K562 (cell line): ENCODE measurements around the gene TMEM245. TPM values are rescaled to one million over a fixed set of nuclear protein-coding genes. Genes with fewer than 3 reads are reported as not detected.

Experiments
- ATAC-seq: fragments of 200-7000 bp; cut with Tn5 transposase; 3 replicates; pipeline ENCODE4 v1.9.1; 2020; ENCODE audit warnings: moderate library complexity
- BruUV-seq: library from RNA; stranded (reverse); fragments of 400-500 nt; replicated peaks from 2 replicates; lab custom pipeline; 2021; lab: Mats Ljungman, UMichigan
- CTCF ChIA-PET: fragments of 300-600 bp; formaldehyde crosslinking; extraction: SDS; loops from one replicate; lab custom pipeline; 2021; ENCODE audit warnings: low intra/inter-chr PET ratio; lab: Yijun Ruan, JAX
- POLR2A ChIA-PET: fragments of 300-600, 350-650 bp; sonication (Branson Sonifier 250); formaldehyde crosslinking; extraction: SDS; loops from one replicate; lab custom pipeline; 2021; ENCODE audit warnings: antibody characterized with exemption, inconsistent platforms; lab: Yijun Ruan, JAX
- DNase-seq, 4 experiments: peaks; one replicate each; pipeline versions ENCODE4 v3.0.0 to v3.0.0-alpha.2; 2011 to 2018; ENCODE audit warnings: low spot score in 3 of 4, mixed read lengths in 3 of 4; ENCODE audit errors: extremely low read depth in 1 of 4
- FAIRE-seq: peaks from 2 replicates; lab custom pipeline; 2011; peaks lifted over from hg19 to GRCh38; lab: Jason Lieb, UNC
- H2AFZ ChIP-seq: 2 replicates; pipeline ENCODE4 v1.6.0; 2011; ENCODE audit warnings: low read depth, low read length, control low read depth, inconsistent platforms
- H3K27ac ChIP-seq: fragments of 200-600 bp; 3 replicates; pipeline ENCODE4 v1.8.0; 2011; ENCODE audit warnings: low read depth, mild to moderate bottlenecking, control low read depth, inconsistent platforms, low read length, moderate library complexity, mixed read lengths; ENCODE audit errors: extremely low read depth
- H3K27me3 ChIP-seq, 2 experiments: fragments of 300-600 bp in 1 of 2; 2 replicates in 1 of 2; 3 replicates in 1 of 2; pipeline versions ENCODE4 v1.6.0 to v1.8.0; 2011; ENCODE audit warnings: inconsistent platforms in 2 of 2, low read length in 2 of 2, mild to moderate bottlenecking in 1 of 2, mixed read lengths in 1 of 2, moderate library complexity in 1 of 2; ENCODE audit not compliant: control insufficient read depth in 2 of 2, insufficient read depth in 2 of 2
- H3K36me3 ChIP-seq: fragments of 300-600 bp; 3 replicates; pipeline ENCODE4 v1.8.0; 2011; ENCODE audit warnings: mild to moderate bottlenecking, low read length, inconsistent platforms; ENCODE audit not compliant: control insufficient read depth, insufficient read depth
- H3K4me1 ChIP-seq, 2 experiments: fragments of 200-600 bp in 1 of 2; replicated peaks in 1 of 2; 2 replicates in 1 of 2; 3 replicates in 1 of 2; pipeline versions ENCODE4 v1.5.1 to v1.8.0; 2011; ENCODE audit warnings: inconsistent platforms in 2 of 2, low read length in 2 of 2, mild to moderate bottlenecking in 1 of 2, mixed read lengths in 1 of 2, moderate library complexity in 1 of 2; ENCODE audit not compliant: control insufficient read depth in 2 of 2, insufficient read depth in 2 of 2
- H3K4me2 ChIP-seq: 2 replicates; pipeline ENCODE4 v1.6.1; 2011; ENCODE audit warnings: low read length, control low read depth, inconsistent platforms, mixed read lengths; ENCODE audit not compliant: insufficient read depth
- H3K4me3 ChIP-seq: fragments of 200-600 bp; sonication (generic), shearing (Covaris generic); 2 replicates; pipeline ENCODE4 v1.5.1; 2016; ENCODE audit warnings: control low read depth, inconsistent platforms
- H3K79me2 ChIP-seq: fragments of 200-600 bp; 3 replicates; pipeline ENCODE4 v1.8.0; 2011; ENCODE audit warnings: low read length, inconsistent platforms; ENCODE audit not compliant: control insufficient read depth, insufficient read depth
- H3K9ac ChIP-seq, 2 experiments: 2 replicates each; pipeline versions ENCODE4 v1.6.0 to v1.6.1; 2011; ENCODE audit warnings: low read depth in 2 of 2, low read length in 2 of 2, control low read depth in 1 of 2, inconsistent platforms in 1 of 2, mild to moderate bottlenecking in 1 of 2, mixed read lengths in 1 of 2; ENCODE audit not compliant: insufficient read depth in 1 of 2
- H3K9me1 ChIP-seq: one replicate; pipeline ENCODE4 v1.6.0; 2011; ENCODE audit warnings: inconsistent platforms, mild to moderate bottlenecking, low read length, moderate library complexity; ENCODE audit not compliant: control insufficient read depth, insufficient read depth
- H3K9me3 ChIP-seq: replicated peaks from 2 replicates; pipeline ENCODE4 v1.5.1; 2011; ENCODE audit warnings: low read depth, low read length, inconsistent platforms; ENCODE audit not compliant: control insufficient read depth, insufficient read depth
- H4K20me1 ChIP-seq: replicated peaks from 2 replicates; pipeline ENCODE4 v1.6.1; 2011; ENCODE audit warnings: low read length, inconsistent platforms, mixed read lengths; ENCODE audit not compliant: control insufficient read depth, insufficient read depth
- CAMTA2 ChIP-seq: fragments of 250-450 bp; sonication (Bioruptor Pico); conservative IDR thresholded peaks from 2 replicates; pipeline ENCODE4 v1.5.1; 2022
- CC2D1A ChIP-seq: fragments of 450-650 bp; IDR thresholded peaks from 2 replicates; pipeline ENCODE4 v1.6.1; 2017; ENCODE audit warnings: mild to moderate bottlenecking
- ETV6 ChIP-seq, 3 experiments: fragments of 150-350 bp in 1 of 3; sonication (generic) in 1 of 3; formaldehyde crosslinking in 1 of 3; IDR thresholded peaks; 2 replicates each; pipeline versions ENCODE4 v1.6.1 to v1.8.0; 2014 to 2022; ENCODE audit warnings: borderline replicate concordance in 2 of 3, low read depth in 2 of 3, antibody characterized with exemption in 1 of 3, low read length in 1 of 3, mild to moderate bottlenecking in 1 of 3, missing genetic modification reagents in 1 of 3
- HDAC2 ChIP-seq: fragments of 450-650 bp; IDR thresholded peaks from 2 replicates; pipeline ENCODE4 v1.6.1; 2016; ENCODE audit warnings: mild to moderate bottlenecking
- HEY1 ChIP-seq: fragments of 250-450 bp; sonication (Bioruptor Pico); IDR thresholded peaks from 2 replicates; pipeline ENCODE4 v1.5.0; 2020; ENCODE audit warnings: mild to moderate bottlenecking, moderate library complexity, borderline replicate concordance
- MCM3 ChIP-seq: fragments of 450-650 bp; IDR thresholded peaks from 2 replicates; pipeline ENCODE4 v1.6.1; 2016
- NCOA1 ChIP-seq: fragments of 450-650 bp; IDR thresholded peaks from 2 replicates; pipeline ENCODE4 v1.6.1; 2016; ENCODE audit warnings: low read depth
- NFYB ChIP-seq: IDR thresholded peaks from 2 replicates; pipeline ENCODE4 v1.6.1; 2011; ENCODE audit warnings: mild to moderate bottlenecking, moderate library complexity; ENCODE audit not compliant: insufficient read length; ENCODE audit errors: extremely low read depth
- SOX6 ChIP-seq: fragments of 450-650 bp; IDR thresholded peaks from 2 replicates; pipeline ENCODE4 v1.6.1; 2014; ENCODE audit warnings: mild to moderate bottlenecking
- YBX1 ChIP-seq: fragments of 450-650 bp; IDR thresholded peaks from 2 replicates; pipeline ENCODE4 v1.7.1; 2016; ENCODE audit warnings: mild to moderate bottlenecking
- ZNF121 ChIP-seq: sonication (generic); formaldehyde crosslinking; conservative IDR thresholded peaks from 2 replicates; pipeline ENCODE4 v1.8.0; 2022; ENCODE audit warnings: missing genetic modification reagents
- ZNF133 ChIP-seq: fragments of 250-450 bp; sonication (Bioruptor Pico); IDR thresholded peaks from 2 replicates; pipeline ENCODE4 v1.4.0; 2020; ENCODE audit warnings: mild to moderate bottlenecking
- ZNF140 ChIP-seq: fragments of 250-450 bp; sonication (Bioruptor Pico); IDR thresholded peaks from 2 replicates; pipeline ENCODE4 v1.8.0; 2021; ENCODE audit warnings: moderate library complexity, mild to moderate bottlenecking, inconsistent platforms
- ZNF41 ChIP-seq: fragments of 250-450 bp; sonication (Bioruptor Pico); conservative IDR thresholded peaks from 2 replicates; pipeline ENCODE4 v1.4.0; 2020; ENCODE audit warnings: mild to moderate bottlenecking
- ZNF445 ChIP-seq: fragments of 250-450 bp; sonication (Bioruptor Pico); IDR thresholded peaks from 2 replicates; pipeline ENCODE4 v1.4.0; 2020; ENCODE audit warnings: low read depth, mild to moderate bottlenecking, moderate library complexity
- WGBS: fragments of 100-300 bp; shearing (Covaris generic); methylation state at CpG from one replicate; pipeline ENCODE4 v1.1.6; 2016; ENCODE audit warnings: low coverage, mixed read lengths; ENCODE audit not compliant: insufficient coverage; ENCODE audit errors: missing lambda C conversion rate; 5-methylcytosine and 5-hydroxymethylcytosine counted together
- in situ Hi-C: fragments of 300-500 bp; cut with MboI; formaldehyde crosslinking; loops from 4 replicates; pipeline ENCODE4 v1.15.0; 2018; ENCODE audit warnings: inconsistent platforms, mixed read lengths
- intact Hi-C: fragments of 100-400 bp; cut with micrococcal nuclease; formaldehyde crosslinking; loops from 2 replicates; pipeline ENCODE4 v1.14.2; 2022
- polyA plus RNA-seq, 8 experiments: library from polyadenylated mRNA; depleted of rRNA in 4 of 8; stranded (reverse) in 5 of 8; unstranded in 3 of 8; fragments of >200 nt; fragmentation: Nextera tagmentation in 2 of 8; fragmentation: Illumina TruSeq in 1 of 8; extraction: Ambion mirVana in 2 of 8; extraction: Trizol in 1 of 8; gene quantifications; 2 replicates each; pipeline versions ENCODE4 v1.2.1 to v1.2.3, GENCODE V29; 2011 to 2014; ENCODE audit warnings: inconsistent platforms in 1 of 8, missing spikeins in 1 of 8
- total RNA-seq, 7 experiments: library from RNA; depleted of rRNA in 6 of 7; stranded (reverse); fragments of >200 nt in 6 of 7; fragmentation: Illumina TruSeq in 2 of 7; extraction: Trizol in 2 of 7; gene quantifications; 2 replicates each; pipeline versions ENCODE4 v1.2.1 to v1.2.3, GENCODE V29; 2011 to 2021; ENCODE audit warnings: low replicate concordance in 1 of 7
- TF ChIP-seq, protein P1 (sequence below): fragments of 200-800 bp; sonication (Bioruptor generic); IDR thresholded peaks from 2 replicates; pipeline ENCODE4 v1.6.1; 2016; ENCODE audit warnings: missing genetic modification characterization, missing compliant biosample characterization
- TF ChIP-seq, protein P2 (sequence below): fragments of 450-650 bp; IDR thresholded peaks from 2 replicates; pipeline ENCODE4 v1.6.1; 2016

Gene TMEM245
- total and polyA plus RNA-seq, 9 of the 15 experiments (the other 6 are each of a cell fraction or from before 2014, with no cell fraction given): 8.5 to 43.2 (median 24.3) TPM

DNA sequence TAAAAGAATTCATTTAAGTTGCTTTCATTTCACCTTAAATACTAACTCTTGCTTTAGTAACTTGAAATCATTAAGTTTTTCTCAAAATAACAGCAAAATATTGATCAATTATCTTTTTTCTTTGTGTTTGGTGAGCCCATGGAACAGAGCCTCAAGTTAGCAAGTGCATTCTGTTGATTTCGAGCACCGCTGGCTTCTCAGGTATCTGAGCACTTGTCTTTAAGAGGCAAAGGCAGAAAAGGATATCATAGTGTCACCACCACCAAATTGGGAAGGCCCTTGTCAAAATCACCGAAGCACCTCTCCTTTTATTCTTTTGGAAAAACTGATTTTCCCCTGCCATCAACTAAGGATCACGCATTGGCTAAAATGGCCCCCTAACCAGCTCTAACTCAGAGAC lies 89.3 kb downstream of the TMEM245 start:
- in situ Hi-C loops (no loop called here), intact Hi-C loops (no loop called here)
- H3K79me2 ChIP-seq: no peaks in the 10 kb centered on the region
- H3K9me3 ChIP-seq: no peaks in the 10 kb centered on the region
- H3K36me3 ChIP-seq: peaks cover 53% of the 10 kb centered on the region
- H3K4me2 ChIP-seq: no peak overlapping the region
- WGBS: 73% methylated on average over 4 of the region's 4 CpGs
- no peak overlapping the region for H3K4me3 ChIP-seq
- no peak for ATAC-seq
- no peak overlapping the region for H2AFZ ChIP-seq
- H3K27ac ChIP-seq: no peak overlapping the region
- H3K9me1 ChIP-seq: no peaks in the 10 kb centered on the region
- BruUV-seq: no TSS peak
- no peak for FAIRE-seq
- no peak for DNase-seq
- no peaks in the 10 kb centered on the region for H3K27me3 ChIP-seq
- H4K20me1 ChIP-seq: no peaks in the 10 kb centered on the region
- no peak overlapping the region for H3K9ac ChIP-seq
- POLR2A ChIA-PET: no interaction called here
- H3K4me1 ChIP-seq: no peaks in the 10 kb centered on the region
- CTCF ChIA-PET: interaction anchor here (0.6 kb wide), 1 partner anchor 41 kb away, joined by 3 read pairs; no protein-coding TSS in a partner anchor
- TF ChIP-seq CC2D1A (no peak), NCOA1 (no peak), CAMTA2 (CRISPR knock-in tag) (no peak), MCM3 (no peak), ZNF121 (CRISPR knock-in tag) (no peak), SOX6 (no peak), ZNF140 (CRISPR knock-in tag) (no peak), NFYB (no peak), HDAC2 (no peak), ZNF133 (CRISPR knock-in tag) (no peak), YBX1 (no peak), HEY1 (CRISPR knock-in tag) (no peak), ZNF445 (CRISPR knock-in tag) (no peak), ZNF41 (CRISPR knock-in tag) (no peak), ETV6 (IDR thresholded peaks at IDR 0.05; ENCODE audit: borderline replicate concordance in 1 of 2, low read depth in 2 of 2, low read length in 1 of 2) (no peak), ETV6 (CRISPR knock-in tag; IDR thresholded peaks at IDR 0.05; ENCODE audit: borderline replicate concordance) (no peak)
- TF ChIP-seq, protein P1, sequence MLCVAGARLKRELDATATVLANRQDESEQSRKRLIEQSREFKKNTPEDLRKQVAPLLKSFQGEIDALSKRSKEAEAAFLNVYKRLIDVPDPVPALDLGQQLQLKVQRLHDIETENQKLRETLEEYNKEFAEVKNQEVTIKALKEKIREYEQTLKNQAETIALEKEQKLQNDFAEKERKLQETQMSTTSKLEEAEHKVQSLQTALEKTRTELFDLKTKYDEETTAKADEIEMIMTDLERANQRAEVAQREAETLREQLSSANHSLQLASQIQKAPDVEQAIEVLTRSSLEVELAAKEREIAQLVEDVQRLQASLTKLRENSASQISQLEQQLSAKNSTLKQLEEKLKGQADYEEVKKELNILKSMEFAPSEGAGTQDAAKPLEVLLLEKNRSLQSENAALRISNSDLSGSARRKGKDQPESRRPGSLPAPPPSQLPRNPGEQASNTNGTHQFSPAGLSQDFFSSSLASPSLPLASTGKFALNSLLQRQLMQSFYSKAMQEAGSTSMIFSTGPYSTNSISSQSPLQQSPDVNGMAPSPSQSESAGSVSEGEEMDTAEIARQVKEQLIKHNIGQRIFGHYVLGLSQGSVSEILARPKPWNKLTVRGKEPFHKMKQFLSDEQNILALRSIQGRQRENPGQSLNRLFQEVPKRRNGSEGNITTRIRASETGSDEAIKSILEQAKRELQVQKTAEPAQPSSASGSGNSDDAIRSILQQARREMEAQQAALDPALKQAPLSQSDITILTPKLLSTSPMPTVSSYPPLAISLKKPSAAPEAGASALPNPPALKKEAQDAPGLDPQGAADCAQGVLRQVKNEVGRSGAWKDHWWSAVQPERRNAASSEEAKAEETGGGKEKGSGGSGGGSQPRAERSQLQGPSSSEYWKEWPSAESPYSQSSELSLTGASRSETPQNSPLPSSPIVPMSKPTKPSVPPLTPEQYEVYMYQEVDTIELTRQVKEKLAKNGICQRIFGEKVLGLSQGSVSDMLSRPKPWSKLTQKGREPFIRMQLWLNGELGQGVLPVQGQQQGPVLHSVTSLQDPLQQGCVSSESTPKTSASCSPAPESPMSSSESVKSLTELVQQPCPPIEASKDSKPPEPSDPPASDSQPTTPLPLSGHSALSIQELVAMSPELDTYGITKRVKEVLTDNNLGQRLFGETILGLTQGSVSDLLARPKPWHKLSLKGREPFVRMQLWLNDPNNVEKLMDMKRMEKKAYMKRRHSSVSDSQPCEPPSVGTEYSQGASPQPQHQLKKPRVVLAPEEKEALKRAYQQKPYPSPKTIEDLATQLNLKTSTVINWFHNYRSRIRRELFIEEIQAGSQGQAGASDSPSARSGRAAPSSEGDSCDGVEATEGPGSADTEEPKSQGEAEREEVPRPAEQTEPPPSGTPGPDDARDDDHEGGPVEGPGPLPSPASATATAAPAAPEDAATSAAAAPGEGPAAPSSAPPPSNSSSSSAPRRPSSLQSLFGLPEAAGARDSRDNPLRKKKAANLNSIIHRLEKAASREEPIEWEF (CRISPR knock-in tag): no peak
- TF ChIP-seq, protein P2, sequence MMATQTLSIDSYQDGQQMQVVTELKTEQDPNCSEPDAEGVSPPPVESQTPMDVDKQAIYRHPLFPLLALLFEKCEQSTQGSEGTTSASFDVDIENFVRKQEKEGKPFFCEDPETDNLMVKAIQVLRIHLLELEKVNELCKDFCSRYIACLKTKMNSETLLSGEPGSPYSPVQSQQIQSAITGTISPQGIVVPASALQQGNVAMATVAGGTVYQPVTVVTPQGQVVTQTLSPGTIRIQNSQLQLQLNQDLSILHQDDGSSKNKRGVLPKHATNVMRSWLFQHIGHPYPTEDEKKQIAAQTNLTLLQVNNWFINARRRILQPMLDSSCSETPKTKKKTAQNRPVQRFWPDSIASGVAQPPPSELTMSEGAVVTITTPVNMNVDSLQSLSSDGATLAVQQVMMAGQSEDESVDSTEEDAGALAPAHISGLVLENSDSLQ: no peak
